HepG2 (cell line): ENCODE data around the gene DNLZ. TPM values are rescaled to one million over a fixed set of nuclear protein-coding genes. Genes with fewer than 3 reads are reported as not detected.
A peak's percentile ranks its signal among the peaks of the same experiment; 100 is the strongest.

ENCODE experiments used
- ATAC-seq: fragments of 200-7000 bp; cut with Tn5 transposase; 3 replicates; pipeline ENCODE4 v1.9.1; 2020; ENCODE audit warnings: mild to moderate bottlenecking, moderate library complexity
- BruUV-seq: library from RNA; stranded (reverse); fragments of 400-500 nt; replicated peaks from 2 replicates; lab custom pipeline; 2021; lab: Mats Ljungman, UMichigan
- CTCF ChIA-PET: fragments of 300-600 bp; formaldehyde crosslinking; extraction: SDS; loops from one replicate; lab custom pipeline; 2021; ENCODE audit warnings: low total read pairs, inconsistent platforms, low intra/inter-chr PET ratio; lab: Yijun Ruan, JAX
- POLR2A ChIA-PET: fragments of 350-600 bp; sonication (Branson Sonifier 250); formaldehyde crosslinking; loops from one replicate; lab custom pipeline; 2020; ENCODE audit warnings: antibody characterized with exemption, inconsistent platforms; lab: Yijun Ruan, JAX
- DNase-seq: peaks from one replicate; pipeline ENCODE4 v3.0.0-alpha.2; 2015; ENCODE audit warnings: low spot score
- FAIRE-seq: peaks from 3 replicates; lab custom pipeline; 2011; peaks lifted over from hg19 to GRCh38; lab: Jason Lieb, UNC
- H2AFZ ChIP-seq: one replicate; pipeline ENCODE4 v1.6.1; 2011; ENCODE audit warnings: low read length, inconsistent platforms
- H3K27ac ChIP-seq: fragments of 300-600 bp; 3 replicates; pipeline ENCODE4 v1.8.0; 2011; ENCODE audit warnings: mixed run types, mild to moderate bottlenecking, mixed read lengths, low read length, inconsistent platforms; ENCODE audit not compliant: insufficient read depth; ENCODE audit errors: extremely low read length
- H3K27me3 ChIP-seq, 2 experiments: fragments of 200-600 bp in 1 of 2; 2 replicates in 1 of 2; 3 replicates in 1 of 2; pipeline versions ENCODE4 v1.6.0 to v1.8.0; 2011; ENCODE audit warnings: low read length in 2 of 2, mild to moderate bottlenecking in 2 of 2, moderate library complexity in 2 of 2, inconsistent platforms in 1 of 2; ENCODE audit not compliant: insufficient read depth in 2 of 2, control insufficient read depth in 1 of 2
- H3K36me3 ChIP-seq, 2 experiments: fragments of 200-600 bp in 1 of 2; replicated peaks in 1 of 2; 2 replicates in 1 of 2; 3 replicates in 1 of 2; pipeline versions ENCODE4 v1.5.1 to v1.8.0; 2011; ENCODE audit warnings: low read length in 2 of 2, inconsistent platforms in 1 of 2; ENCODE audit not compliant: insufficient read depth in 2 of 2, control insufficient read depth in 1 of 2
- H3K4me1 ChIP-seq: 2 replicates; pipeline ENCODE4 v1.5.1; 2012; ENCODE audit warnings: low read length, inconsistent platforms; ENCODE audit not compliant: insufficient read depth
- H3K4me2 ChIP-seq: 2 replicates; pipeline ENCODE4 v1.6.0; 2011; ENCODE audit warnings: low read depth, low read length, inconsistent platforms
- H3K4me3 ChIP-seq, 3 experiments: fragments of 200-600 bp in 1 of 3; sonication (generic), shearing (Covaris generic) in 1 of 3; replicated peaks in 1 of 3; 2 replicates each; pipeline ENCODE4 v1.5.1; 2011 to 2016; ENCODE audit warnings: low read length in 3 of 3, inconsistent platforms in 2 of 3, low read depth in 2 of 3, mild to moderate bottlenecking in 2 of 3, control low read depth in 1 of 3, mixed read lengths in 1 of 3; ENCODE audit not compliant: insufficient read depth in 1 of 3
- H3K79me2 ChIP-seq: one replicate; pipeline ENCODE4 v1.6.1; 2011; ENCODE audit warnings: low read length, inconsistent platforms; ENCODE audit not compliant: insufficient read depth
- H3K9ac ChIP-seq: 2 replicates; pipeline ENCODE4 v1.6.0; 2011; ENCODE audit warnings: mild to moderate bottlenecking, low read depth, low read length, inconsistent platforms; ENCODE audit not compliant: insufficient read depth
- H3K9me3 ChIP-seq: 2 replicates; pipeline ENCODE4 v1.5.1; 2012; ENCODE audit warnings: mild to moderate bottlenecking, low read length
- H4K20me1 ChIP-seq: 2 replicates; pipeline ENCODE4 v1.6.0; 2011; ENCODE audit warnings: inconsistent platforms, mild to moderate bottlenecking, low read length, moderate library complexity; ENCODE audit not compliant: insufficient read depth
- AGO2 ChIP-seq: fragments of 200-400 bp; formaldehyde crosslinking; optimal IDR thresholded peaks from 2 replicates; pipeline ENCODE3; 2017; ENCODE audit warnings: mild to moderate bottlenecking, low read depth, low read length, moderate library complexity
- BRD4 ChIP-seq: sonication (generic); formaldehyde crosslinking; IDR thresholded peaks from 2 replicates; pipeline ENCODE4 v1.4.0; 2020; ENCODE audit warnings: missing genetic modification reagents
- NBN ChIP-seq: fragments of 450-650 bp; conservative IDR thresholded peaks from 2 replicates; pipeline ENCODE4 v1.6.1; 2017
- RBFOX2 ChIP-seq: fragments of 200-400 bp; formaldehyde crosslinking; IDR thresholded peaks from 2 replicates; pipeline ENCODE4 v1.6.1; 2017; ENCODE audit warnings: low read depth, mild to moderate bottlenecking, low read length
- SP140L ChIP-seq: sonication (generic); formaldehyde crosslinking; IDR thresholded peaks from 2 replicates; pipeline ENCODE4 v1.4.0; 2020; ENCODE audit warnings: missing genetic modification reagents, borderline replicate concordance
- TOE1 ChIP-seq: sonication (generic); formaldehyde crosslinking; IDR thresholded peaks from 2 replicates; pipeline ENCODE4 v1.4.0; 2020; ENCODE audit warnings: mild to moderate bottlenecking, missing genetic modification reagents
- ZNF674 ChIP-seq: sonication (generic); formaldehyde crosslinking; IDR thresholded peaks from 2 replicates; pipeline ENCODE4 v1.5.0; 2020; ENCODE audit warnings: low read depth, mild to moderate bottlenecking, missing genetic modification reagents
- WGBS: methylation state at CpG from one replicate; pipeline ENCODE4 v1.1.6; 2017; ENCODE audit warnings: low lambda C conversion rate; 5-methylcytosine and 5-hydroxymethylcytosine counted together
- in situ Hi-C: cut with HindIII; loops from 2 replicates; pipeline ENCODE4 v1.10.0; 2017; ENCODE audit warnings: low pct_unique_long_range_greater_than_20kb; ENCODE audit not compliant: extremely low pct_ligation_motif_present
- intact Hi-C: fragments of 100-400 bp; cut with micrococcal nuclease; formaldehyde crosslinking; loops from one replicate; pipeline ENCODE4 v1.10.0; 2022; ENCODE audit not compliant: unreplicated experiment
- polyA plus RNA-seq, 8 experiments: library from polyadenylated mRNA; depleted of rRNA in 3 of 8; stranded (reverse) in 7 of 8; unstranded in 1 of 8; fragments of >200 nt; fragmentation: Illumina TruSeq in 4 of 8; extraction: Trizol in 4 of 8; gene quantifications; 2 replicates each; pipeline versions ENCODE4 v1.2.1 to v1.2.3, GENCODE V29; 2011 to 2016; ENCODE audit warnings: low read depth in 4 of 8, missing spikeins in 1 of 8, mixed read lengths in 1 of 8; ENCODE audit not compliant: insufficient read depth in 1 of 8
- total RNA-seq, 5 experiments: library from RNA; depleted of rRNA; stranded (reverse); fragments of >200 nt; fragmentation: Illumina TruSeq; extraction: Trizol; gene quantifications; 2 replicates each; pipeline ENCODE4 v1.2.3, GENCODE V29; 2016; ENCODE audit warnings: low read depth in 1 of 5
- TF ChIP-seq, protein P1 (sequence below): sonication (generic); formaldehyde crosslinking; IDR thresholded peaks from 2 replicates; pipeline ENCODE4 v1.4.0; 2020; ENCODE audit warnings: missing genetic modification reagents

DNLZ gene
- total and polyA plus RNA-seq, 2 of the 13 experiments (the other 11 are each of a cell fraction or from before 2014, with no cell fraction given) = 3.4 to 8.0 TPM

DNA sequence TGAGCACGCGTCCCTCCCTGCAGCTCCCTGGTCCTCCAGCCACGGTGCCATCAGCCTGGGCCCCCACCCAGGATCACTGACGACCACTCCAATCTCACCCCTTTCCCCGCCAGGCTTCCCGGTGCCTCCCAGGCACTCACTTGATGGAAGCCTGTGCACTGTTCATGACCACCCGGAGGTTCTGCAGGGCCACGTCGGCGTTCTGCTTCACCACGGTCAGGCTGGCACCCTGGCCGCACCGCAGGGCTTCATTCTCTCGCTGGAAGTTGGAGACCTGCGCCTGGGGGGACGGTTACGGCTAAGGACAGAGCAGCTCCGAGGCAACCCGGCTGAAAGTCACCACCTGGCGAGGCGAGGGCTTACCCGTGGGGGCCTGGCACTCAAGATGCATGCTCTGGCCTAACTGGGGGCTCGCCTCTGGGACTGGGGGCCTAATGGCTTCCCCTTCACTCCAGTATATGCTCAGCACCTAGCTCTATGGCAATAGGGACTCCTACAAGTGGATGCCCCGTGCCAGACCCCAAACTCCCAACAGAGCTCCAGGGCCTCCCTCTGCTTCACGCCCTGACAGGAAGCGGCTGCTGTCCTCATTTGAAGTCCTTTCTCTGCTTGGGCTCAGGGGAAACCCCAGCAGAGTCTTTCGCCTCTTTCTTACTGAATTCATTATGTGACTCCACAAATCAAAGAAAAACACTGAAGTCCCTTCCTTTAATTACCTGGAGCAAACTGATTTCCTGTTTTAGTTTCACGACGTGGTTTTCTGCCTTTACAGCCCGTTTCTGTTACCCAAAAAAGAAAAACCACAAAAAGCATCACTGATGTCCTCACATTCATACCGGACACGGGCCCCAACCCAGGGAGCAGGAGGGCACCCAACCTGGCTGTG lies 40.6 kb upstream of the DNLZ start:
- WGBS = 94% methylated on average over 28 of the region's 32 CpGs
- H3K79me2 ChIP-seq = peaks cover 10% of the 10 kb centered on the region

More for the DNA sequence above, 40.6 kb upstream of the DNLZ start:
- Histone ChIP-seq H3K4me1 (peaks cover 16% of the 10 kb centered on the region), H4K20me1 (no peaks in the 10 kb centered on the region), H3K9me3 (no peaks in the 10 kb centered on the region), H3K27ac (no peak overlapping the region), H3K27me3 (no peaks in the 10 kb centered on the region), H3K9ac (no peak overlapping the region), H3K4me2 (no peak overlapping the region), H3K36me3 (peaks cover 11 to 39% of the 10 kb centered on the region in 2 experiments; a peak in 4 of 5 replicates), H2AFZ (no peak overlapping the region), H3K4me3 (no peak overlapping the region)
- no TSS peak for BruUV-seq
- ChIA-PET POLR2A (no interaction called here), CTCF (no interaction called here)
- in situ Hi-C loops = no loop called here
- DNase-seq (no peak), FAIRE-seq (no peak), ATAC-seq (no peak)
- TF ChIP-seq RBFOX2 (peak; percentile 69), ZNF674 (CRISPR knock-in tag) (no peak), TOE1 (CRISPR knock-in tag) (no peak), BRD4 (CRISPR knock-in tag) (no peak), SP140L (no peak), AGO2 (peak; percentile 88), NBN (no peak)
- TF ChIP-seq, protein P1, sequence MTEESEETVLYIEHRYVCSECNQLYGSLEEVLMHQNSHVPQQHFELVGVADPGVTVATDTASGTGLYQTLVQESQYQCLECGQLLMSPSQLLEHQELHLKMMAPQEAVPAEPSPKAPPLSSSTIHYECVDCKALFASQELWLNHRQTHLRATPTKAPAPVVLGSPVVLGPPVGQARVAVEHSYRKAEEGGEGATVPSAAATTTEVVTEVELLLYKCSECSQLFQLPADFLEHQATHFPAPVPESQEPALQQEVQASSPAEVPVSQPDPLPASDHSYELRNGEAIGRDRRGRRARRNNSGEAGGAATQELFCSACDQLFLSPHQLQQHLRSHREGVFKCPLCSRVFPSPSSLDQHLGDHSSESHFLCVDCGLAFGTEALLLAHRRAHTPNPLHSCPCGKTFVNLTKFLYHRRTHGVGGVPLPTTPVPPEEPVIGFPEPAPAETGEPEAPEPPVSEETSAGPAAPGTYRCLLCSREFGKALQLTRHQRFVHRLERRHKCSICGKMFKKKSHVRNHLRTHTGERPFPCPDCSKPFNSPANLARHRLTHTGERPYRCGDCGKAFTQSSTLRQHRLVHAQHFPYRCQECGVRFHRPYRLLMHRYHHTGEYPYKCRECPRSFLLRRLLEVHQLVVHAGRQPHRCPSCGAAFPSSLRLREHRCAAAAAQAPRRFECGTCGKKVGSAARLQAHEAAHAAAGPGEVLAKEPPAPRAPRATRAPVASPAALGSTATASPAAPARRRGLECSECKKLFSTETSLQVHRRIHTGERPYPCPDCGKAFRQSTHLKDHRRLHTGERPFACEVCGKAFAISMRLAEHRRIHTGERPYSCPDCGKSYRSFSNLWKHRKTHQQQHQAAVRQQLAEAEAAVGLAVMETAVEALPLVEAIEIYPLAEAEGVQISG (CRISPR knock-in tag) = no peak
- intact Hi-C loops = no loop called here
